CD4-positive, alpha-beta T cell treated with Interleukin-2 at 100 ng/mL for 4 hours (primary cell): ENCODE results near the gene ETNK2.
"Not testable (repeated sequence)": the region's sequence is repeated elsewhere in the genome, so short reads cannot be mapped to it uniquely, and the experiment has no call there.

Experiments used
- DNase-seq: peaks from one replicate; pipeline ENCODE4 v3.0.0-alpha.2; 2020; ENCODE audit warnings: low spot score

The ETNK2 gene

GRCh38 chr1:204126386-204126785 lies 25.5 kb downstream of the ETNK2 start:
- DNase-seq = no peak

GRCh38 chr1:204125759-204126351 lies 26.0 kb downstream of the ETNK2 start:
- no peak for DNase-seq

- no peak for DNase-seq
Measured at GRCh38 chr1:204124639-204125038, 27.2 kb downstream of the ETNK2 start.

GRCh38 chr1:204123376-204123775 lies 28.5 kb downstream of the ETNK2 start:
- DNase-seq = no peak

GRCh38 chr1:204121840-204122555 lies 29.8 kb downstream of the ETNK2 start:
- no peak for DNase-seq

GRCh38 chr1:204116539-204116938 lies 35.3 kb downstream of the ETNK2 start:
- no peak for DNase-seq

- no peak for DNase-seq
Measured at GRCh38 chr1:204115116-204115515, 36.7 kb downstream of the ETNK2 start.

- no peak for DNase-seq
Measured at GRCh38 chr1:204114606-204115005, 37.2 kb downstream of the ETNK2 start.

- DNase-seq = no peak
Measured at GRCh38 chr1:204113896-204114295, 37.9 kb downstream of the ETNK2 start.

- no peak for DNase-seq
Measured at GRCh38 chr1:204112876-204113730, 38.7 kb downstream of the ETNK2 start.

GRCh38 chr1:204110894-204111633 lies 40.8 kb downstream of the ETNK2 start:
- no peak for DNase-seq

GRCh38 chr1:204108312-204109141 lies 43.3 kb downstream of the ETNK2 start:
- DNase-seq = no peak

GRCh38 chr1:204107892-204108291 lies 44.0 kb downstream of the ETNK2 start:
- no peak for DNase-seq

- DNase-seq = no peak
Measured at GRCh38 chr1:204106825-204107224, 45.0 kb downstream of the ETNK2 start.

- DNase-seq = no peak
Measured at GRCh38 chr1:204105131-204105515, 46.7 kb downstream of the ETNK2 start.

GRCh38 chr1:204104331-204105130 lies 47.3 kb downstream of the ETNK2 start:
- peak; percentile 42 for DNase-seq

- no peak for DNase-seq
Measured at GRCh38 chr1:204103431-204103741, 48.5 kb downstream of the ETNK2 start.

- DNase-seq = no peak
Measured at GRCh38 chr1:204102739-204103430, 49.0 kb downstream of the ETNK2 start.

GRCh38 chr1:204102029-204102611 lies 49.7 kb downstream of the ETNK2 start:
- peak; percentile 27 for DNase-seq

GRCh38 chr1:204099754-204100153 lies 52.1 kb downstream of the ETNK2 start:
- not testable (repeated sequence) for DNase-seq
